ENCODE measurements around the gene PACC1. TPM values are rescaled to one million over a fixed set of nuclear protein-coding genes. Genes with fewer than 3 reads are reported as not detected.

PACC1 gene
- total RNA-seq, 1 donor, result 11.2 TPM

- peak overlapping the region; percentile 95 for H3K4me3 ChIP-seq (ENCODE audit: low read depth, low read length)
- no peak for TF ChIP-seq CTCF (IDR thresholded peaks at IDR 0.05; ENCODE audit: insufficient read depth, low read depth, low read length)
- DNase-seq (ENCODE audit: low read depth), result peak; percentile 30
These were observed 771 bp downstream of the PACC1 start for GRCh38 chr1:212413902-212414327.

- no peak for TF ChIP-seq CTCF (IDR thresholded peaks at IDR 0.05; ENCODE audit: insufficient read depth, low read depth, low read length)
- no peak for DNase-seq (ENCODE audit: low read depth)
- no peak overlapping the region for H3K4me3 ChIP-seq (ENCODE audit: low read depth, low read length)
These were observed 2.3 kb downstream of the PACC1 start for GRCh38 chr1:212412374-212412773.

- TF ChIP-seq CTCF (IDR thresholded peaks at IDR 0.05; ENCODE audit: insufficient read depth, low read depth, low read length), result no peak
- no peak overlapping the region for H3K4me3 ChIP-seq (ENCODE audit: low read depth, low read length)
- no peak for DNase-seq (ENCODE audit: low read depth)
These were observed 4.4 kb downstream of the PACC1 start for GRCh38 chr1:212410231-212410820.

GRCh38 chr1:212402666-212403321, 11.9 kb downstream of the PACC1 start:
- H3K4me3 ChIP-seq (ENCODE audit: low read depth, low read length), result no peak overlapping the region
- DNase-seq (ENCODE audit: low read depth), result no peak
- TF ChIP-seq CTCF (IDR thresholded peaks at IDR 0.05; ENCODE audit: insufficient read depth, low read depth, low read length), result no peak

GRCh38 chr1:212401838-212402582, 12.7 kb downstream of the PACC1 start:
- DNase-seq (ENCODE audit: low read depth), result peak; percentile 48
- H3K4me3 ChIP-seq (ENCODE audit: low read depth, low read length), result no peak overlapping the region
- TF ChIP-seq CTCF (IDR thresholded peaks at IDR 0.05; ENCODE audit: insufficient read depth, low read depth, low read length), result no peak

GRCh38 chr1:212401042-212401441, 13.6 kb downstream of the PACC1 start:
- no peak for TF ChIP-seq CTCF (IDR thresholded peaks at IDR 0.05; ENCODE audit: insufficient read depth, low read depth, low read length)
- DNase-seq (ENCODE audit: low read depth), result no peak
- no peak overlapping the region for H3K4me3 ChIP-seq (ENCODE audit: low read depth, low read length)
